Spinal cord (tissue), 10 donors: ENCODE measurements around the gene NLRP9. TPM values are rescaled to one million over a fixed set of nuclear protein-coding genes. Genes with fewer than 3 reads are reported as not detected.

ENCODE experiments used
- DNase-seq, 6 donors: peaks; one replicate each; pipeline versions ENCODE4 v3.0.0 to v3.0.0-alpha.2; 2013 to 2015; ENCODE audit warnings: low spot score in 6 of 6, low read depth in 4 of 6
- H3K27ac ChIP-seq: one replicate; pipeline ENCODE4 v1.5.1; 2013; ENCODE audit warnings: low read depth, low read length, control low read depth
- H3K27me3 ChIP-seq: one replicate; pipeline ENCODE4 v1.6.1; 2013; ENCODE audit warnings: low read length; ENCODE audit not compliant: control insufficient read depth, insufficient read depth
- H3K36me3 ChIP-seq: one replicate; pipeline ENCODE4 v1.6.1; 2013; ENCODE audit warnings: low read length; ENCODE audit not compliant: control insufficient read depth, insufficient read depth
- H3K4me1 ChIP-seq: one replicate; pipeline ENCODE4 v1.6.1; 2013; ENCODE audit warnings: low read length; ENCODE audit not compliant: control insufficient read depth, insufficient read depth
- H3K4me3 ChIP-seq: one replicate; pipeline ENCODE4 v1.5.1; 2013; ENCODE audit warnings: low read depth, low read length, control low read depth
- H3K9me3 ChIP-seq: one replicate; pipeline ENCODE4 v1.6.1; 2013; ENCODE audit warnings: low read length; ENCODE audit not compliant: control insufficient read depth, insufficient read depth
- WGBS: methylation state at CpG from one replicate; pipeline ENCODE4 v1.1.5; 2013; ENCODE audit warnings: missing lambda C conversion rate; ENCODE audit not compliant: insufficient coverage; 5-methylcytosine and 5-hydroxymethylcytosine counted together
- polyA plus RNA-seq, 2 donors: library from polyadenylated mRNA; unstranded; fragments of 120-200 nt; gene quantifications; one replicate each; pipeline ENCODE4 v1.2.1, GENCODE V29; 2013; ENCODE audit not compliant: insufficient read length in 2 of 2
- total RNA-seq, 2 donors: library from RNA; depleted of rRNA in 1 of 2; stranded (reverse); fragments of 120-200 nt in 1 of 2; fragments of >200 nt in 1 of 2; gene quantifications; one replicate each; pipeline versions ENCODE4 v1.2.3 to v1.2.4, GENCODE V29; 2013 to 2014
- donor health status: healthy.

The NLRP9 gene
- total and polyA plus RNA-seq, 4 donors = 0.08 TPM; not detected in 3

DNA sequence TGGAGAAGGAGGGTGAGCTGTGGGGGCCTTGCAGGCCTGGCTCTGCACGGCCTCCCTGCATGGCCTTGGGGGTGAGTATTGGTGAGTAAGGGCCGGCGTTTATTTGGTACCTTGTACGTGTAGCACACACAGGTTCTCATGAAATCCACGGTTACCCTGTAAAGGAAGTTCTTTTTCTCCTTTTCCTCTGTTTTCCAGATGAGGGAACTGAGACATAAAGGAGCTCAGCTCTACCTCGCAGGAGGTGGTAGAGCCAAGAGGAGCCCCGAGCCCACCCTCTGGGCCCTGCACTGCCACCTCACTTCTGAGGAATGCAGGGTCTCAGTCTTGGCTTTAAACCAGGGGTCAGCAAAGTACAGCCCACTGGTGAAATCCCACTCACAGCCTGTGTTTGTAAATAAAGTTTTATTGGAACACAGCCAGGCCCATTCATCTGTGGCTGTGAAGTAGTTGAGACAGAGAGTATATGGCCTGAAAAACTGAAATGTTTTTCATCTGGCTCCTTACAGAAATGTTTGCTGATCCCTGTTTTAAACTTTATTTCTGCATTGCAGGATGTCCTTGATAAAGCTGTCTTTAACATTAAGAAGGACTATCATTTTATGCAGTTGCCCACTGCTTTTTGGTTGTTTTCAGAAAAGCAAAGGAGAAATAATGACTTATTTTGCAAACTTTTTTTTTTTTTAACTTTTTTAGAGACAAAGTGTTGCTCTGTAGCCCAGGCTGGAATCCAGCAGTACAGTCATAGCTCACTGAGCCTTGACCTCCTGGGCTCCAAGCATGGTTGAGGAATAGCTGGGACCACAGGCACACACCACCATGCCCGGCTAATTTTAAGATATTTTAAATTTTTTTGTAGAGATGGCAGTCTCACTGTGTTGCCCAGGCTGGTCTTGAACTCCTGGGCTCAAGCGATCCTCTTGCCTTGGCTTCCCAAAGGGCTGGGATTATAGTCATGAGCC, 56.8 kb downstream of the NLRP9 start:
- 82% methylated on average over 2 of the region's 9 CpGs for WGBS
- no peak overlapping the region for H3K4me3 ChIP-seq
- no peak overlapping the region for H3K27ac ChIP-seq
- no peaks in the 10 kb centered on the region for H3K9me3 ChIP-seq
- peaks cover 89% of the 10 kb centered on the region for H3K36me3 ChIP-seq
- H3K4me1 ChIP-seq = peaks cover 14% of the 10 kb centered on the region
- H3K27me3 ChIP-seq = no peaks in the 10 kb centered on the region
- DNase-seq = no peak

DNA sequence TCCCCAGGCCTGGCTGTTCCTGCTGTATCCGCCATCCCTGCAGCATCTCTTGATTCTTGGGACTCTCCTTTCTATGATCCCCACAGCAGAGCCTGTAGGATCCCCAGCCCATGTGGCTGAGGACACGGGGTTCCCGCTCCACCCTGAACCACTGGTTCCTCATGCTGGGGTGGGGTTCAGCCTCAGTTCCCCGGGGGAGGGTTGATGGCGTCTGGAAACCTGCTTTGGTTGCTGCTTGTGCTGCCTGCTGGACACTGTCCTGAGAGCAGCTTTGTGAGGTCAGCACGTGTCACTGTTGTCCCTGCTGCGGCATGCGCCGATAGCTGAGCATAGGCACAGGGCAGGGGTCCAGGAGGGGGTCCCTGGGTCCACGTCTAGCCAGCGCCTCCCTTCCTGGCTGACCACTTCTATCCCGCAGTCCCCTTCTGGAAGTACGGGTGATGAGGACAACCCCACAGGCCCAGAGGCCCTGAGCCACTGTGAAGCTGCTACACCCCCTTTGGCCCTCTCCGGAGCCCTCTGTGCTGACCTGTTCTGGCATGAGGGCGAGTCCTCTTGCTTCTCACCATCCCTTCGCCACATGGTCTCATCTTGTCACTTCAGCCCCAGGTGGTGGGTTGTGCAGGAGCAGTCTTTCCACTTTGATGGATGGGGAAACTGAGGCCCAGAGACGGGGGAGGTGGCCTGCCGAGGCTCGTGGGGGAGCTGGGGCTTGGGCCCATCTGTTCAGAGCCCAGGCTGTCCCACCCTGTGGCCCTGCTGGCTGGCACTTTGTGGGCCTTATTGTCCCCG, 57.7 kb downstream of the NLRP9 start:
- no peak for DNase-seq
- WGBS = 98% methylated on average over 18 of the region's 20 CpGs
- Histone ChIP-seq H3K4me3 (no peak overlapping the region), H3K27ac (no peak overlapping the region), H3K27me3 (no peaks in the 10 kb centered on the region), H3K9me3 (no peaks in the 10 kb centered on the region), H3K36me3 (peaks cover 80% of the 10 kb centered on the region), H3K4me1 (peaks cover 19% of the 10 kb centered on the region)

GRCh38 chr19:55679343-55680257, 58.6 kb downstream of the NLRP9 start:
- DNase-seq = no peak
- Histone ChIP-seq H3K4me1 (peaks cover 19% of the 10 kb centered on the region), H3K4me3 (no peak overlapping the region), H3K27ac (no peak overlapping the region), H3K36me3 (peaks cover 73% of the 10 kb centered on the region), H3K9me3 (no peaks in the 10 kb centered on the region), H3K27me3 (no peaks in the 10 kb centered on the region)
- 95% methylated on average over 23 of the region's 24 CpGs for WGBS

- DNase-seq = peak in 1 of 6 donors; percentile 13
- no peak overlapping the region for H3K27ac ChIP-seq
- peaks cover 71% of the 10 kb centered on the region for H3K36me3 ChIP-seq
- WGBS = 97% methylated on average over 21 of the region's 21 CpGs
- peaks cover 29% of the 10 kb centered on the region for H3K4me1 ChIP-seq
- no peak overlapping the region for H3K4me3 ChIP-seq
- no peaks in the 10 kb centered on the region for H3K9me3 ChIP-seq
- no peaks in the 10 kb centered on the region for H3K27me3 ChIP-seq
These were observed 60.0 kb downstream of the NLRP9 start for GRCh38 chr19:55678121-55678671.

DNA sequence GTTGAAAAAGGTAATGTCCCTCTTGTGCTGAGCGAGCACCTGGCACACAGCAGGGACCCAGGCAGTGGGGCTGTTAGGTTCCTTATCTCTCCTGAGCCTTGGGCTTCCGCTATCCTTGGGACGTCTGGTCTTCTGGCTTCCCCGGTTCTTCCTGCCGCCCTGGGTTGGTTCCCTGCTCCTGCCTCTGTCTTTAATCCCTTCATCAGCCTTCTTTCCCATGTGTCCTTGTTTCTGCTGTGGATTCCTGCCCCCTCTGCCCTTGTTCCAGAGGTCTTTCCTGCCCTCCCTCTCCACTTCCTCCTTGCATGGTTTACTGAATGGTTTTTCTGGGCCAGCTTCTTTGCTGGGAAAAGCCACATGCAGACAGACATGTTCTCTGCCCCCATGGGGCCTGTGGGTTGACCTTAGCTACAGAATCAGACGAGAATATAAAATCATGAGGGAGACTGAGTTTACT, 60.6 kb downstream of the NLRP9 start:
- no peak for DNase-seq
- Histone ChIP-seq H3K27ac (no peak overlapping the region), H3K4me3 (no peak overlapping the region), H3K27me3 (no peaks in the 10 kb centered on the region), H3K9me3 (no peaks in the 10 kb centered on the region), H3K36me3 (peaks cover 68% of the 10 kb centered on the region), H3K4me1 (peaks cover 29% of the 10 kb centered on the region)
- 81% methylated on average over 6 of the region's 6 CpGs for WGBS

DNA sequence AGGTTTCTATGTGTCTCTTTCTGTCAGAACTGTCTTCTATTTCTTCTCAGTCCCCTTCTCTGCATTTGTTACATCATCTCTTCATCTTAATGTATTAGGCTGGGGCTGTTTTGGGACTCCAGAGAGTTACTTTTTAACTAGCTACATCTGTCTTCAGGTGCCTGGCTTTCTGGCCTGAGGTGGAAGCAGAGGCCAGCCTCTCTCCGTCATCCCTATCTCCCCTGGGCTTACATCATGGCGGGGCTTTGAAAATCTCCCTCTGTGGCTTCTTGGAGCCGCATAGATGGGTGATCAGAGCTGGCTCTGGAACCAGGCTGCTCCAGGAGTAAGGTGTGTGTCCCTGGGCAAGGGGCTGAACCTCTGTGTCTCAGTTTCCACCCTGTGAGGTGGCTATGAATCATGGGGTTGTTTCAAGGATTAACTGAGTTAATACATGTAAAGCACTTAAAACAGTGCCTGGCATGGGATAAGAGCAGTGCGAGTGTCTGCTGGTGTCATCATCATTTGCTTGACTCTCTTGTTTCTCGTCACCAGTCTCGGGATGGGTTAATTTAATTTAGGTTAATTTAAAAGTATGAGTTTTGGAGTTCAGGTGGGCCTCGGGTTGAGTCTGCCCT, 61.2 kb downstream of the NLRP9 start:
- no peak overlapping the region for H3K4me3 ChIP-seq
- WGBS = 82% methylated on average over 6 of the region's 7 CpGs
- peaks cover 63% of the 10 kb centered on the region for H3K36me3 ChIP-seq
- DNase-seq = no peak
- no peak overlapping the region for H3K27ac ChIP-seq
- peaks cover 29% of the 10 kb centered on the region for H3K4me1 ChIP-seq
- no peaks in the 10 kb centered on the region for H3K9me3 ChIP-seq
- no peaks in the 10 kb centered on the region for H3K27me3 ChIP-seq

DNA sequence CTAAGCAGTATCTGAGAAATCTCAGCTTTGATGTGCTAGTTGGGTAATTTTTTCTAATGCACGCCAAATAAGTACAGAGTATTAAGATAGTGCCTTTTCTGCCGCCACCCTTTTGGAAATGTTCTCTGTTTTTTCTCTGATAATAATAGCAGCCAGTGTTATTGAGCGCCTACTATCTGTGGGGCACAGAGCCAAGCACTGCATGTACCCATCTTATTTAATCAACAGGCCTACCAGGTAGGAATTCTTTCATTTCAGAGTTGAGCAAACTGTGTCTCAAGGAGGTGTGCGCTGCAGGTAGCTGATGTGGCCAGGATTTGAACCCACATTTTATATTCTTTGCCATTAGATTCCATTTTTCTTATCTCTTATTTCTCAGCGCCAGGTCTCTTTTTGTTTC, 61.8 kb downstream of the NLRP9 start:
- 92% methylated on average over 3 of the region's 5 CpGs for WGBS
- Histone ChIP-seq H3K4me1 (peaks cover 30% of the 10 kb centered on the region), H3K27ac (no peak overlapping the region), H3K27me3 (no peaks in the 10 kb centered on the region), H3K4me3 (no peak overlapping the region), H3K9me3 (no peaks in the 10 kb centered on the region), H3K36me3 (peaks cover 65% of the 10 kb centered on the region)
- DNase-seq = no peak

DNA sequence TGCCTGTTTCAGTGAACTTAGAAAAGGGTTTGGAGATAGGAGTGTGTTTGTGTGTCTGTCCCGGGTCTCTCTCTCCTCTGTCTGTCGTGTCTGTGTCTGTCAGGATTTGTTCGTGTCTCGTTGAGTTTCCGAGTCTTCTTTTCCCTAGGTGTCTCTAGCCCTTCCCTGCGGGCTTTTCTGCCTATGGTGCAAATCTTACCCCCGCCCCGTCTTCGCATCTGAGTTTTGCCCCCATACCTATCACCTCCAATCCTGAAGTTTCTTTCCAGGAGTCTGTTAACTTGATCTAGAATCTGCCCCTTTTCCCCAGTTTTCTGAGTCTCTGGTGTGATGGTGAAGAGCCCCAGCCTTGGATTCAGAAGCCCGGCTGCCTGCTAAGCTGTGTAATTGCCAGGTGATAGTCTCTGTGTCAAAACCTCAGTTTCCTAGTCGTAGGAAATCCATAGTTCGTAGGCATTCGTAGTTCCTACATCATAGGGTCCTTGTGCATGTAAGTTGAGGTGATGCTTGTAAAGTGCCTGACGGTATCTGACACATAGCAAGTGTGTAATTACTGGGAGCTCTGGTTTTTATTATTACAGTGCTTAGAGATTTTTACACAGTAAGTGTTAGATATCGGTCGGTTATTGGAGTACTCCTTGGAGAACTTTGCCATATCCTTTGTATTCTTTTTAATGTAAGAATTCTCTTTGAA, 62.4 kb downstream of the NLRP9 start:
- peak overlapping the region; percentile 46 for H3K4me3 ChIP-seq
- no peaks in the 10 kb centered on the region for H3K9me3 ChIP-seq
- no peak overlapping the region for H3K27ac ChIP-seq
- peaks cover 31% of the 10 kb centered on the region for H3K4me1 ChIP-seq
- DNase-seq = no peak
- no peaks in the 10 kb centered on the region for H3K27me3 ChIP-seq
- H3K36me3 ChIP-seq = peaks cover 66% of the 10 kb centered on the region
- 45% methylated on average over 5 of the region's 16 CpGs for WGBS
